Stimulated activated CD4-positive, alpha-beta T cell treated with anti-CD3 and anti-CD28 coated beads, Interleukin-12 subunit alpha, Interleukin-12 subunit beta, amount 100 ng/mL, for 4 hours (primary cell): ENCODE measurements around the gene SLC22A17.

Experiments
- DNase-seq: peaks from one replicate; pipeline ENCODE4 v3.0.0-alpha.2; 2020

Gene SLC22A17

GRCh38 chr14:23302290-23303225 lies 50.1 kb downstream of the SLC22A17 start, which contains the start of gene PPP1R3E:
PPP1R3E (minus strand) TSS chr14:23302859; CDS start chr14:23302576, 283 bp downstream.
- peak; percentile 83 for DNase-seq

- DNase-seq = no peak
Measured at GRCh38 chr14:23301969-23302289, 50.8 kb downstream of the SLC22A17 start.

GRCh38 chr14:23301288-23301968 lies 51.3 kb downstream of the SLC22A17 start:
- DNase-seq = peak; percentile 96

GRCh38 chr14:23300687-23301223 lies 51.9 kb downstream of the SLC22A17 start:
- DNase-seq = peak; percentile 16

- DNase-seq = no peak
Measured at GRCh38 chr14:23299986-23300686, 52.6 kb downstream of the SLC22A17 start.

GRCh38 chr14:23299211-23299957 lies 53.3 kb downstream of the SLC22A17 start:
- DNase-seq = no peak

- no peak for DNase-seq
Measured at GRCh38 chr14:23297611-23298277, 54.9 kb downstream of the SLC22A17 start.

GRCh38 chr14:23297096-23297495 lies 55.6 kb downstream of the SLC22A17 start:
- no peak for DNase-seq
